Renal cortical epithelial cell (primary cell): ENCODE results near the gene MCC. TPM values are rescaled to one million over a fixed set of nuclear protein-coding genes. Genes with fewer than 3 reads are reported as not detected.
A peak's percentile ranks its signal among the peaks of the same experiment; 100 is the strongest.
"Not testable (repeated sequence)": the region's sequence is repeated elsewhere in the genome, so short reads cannot be mapped to it uniquely, and the experiment has no call there.

Experiments used
- DNase-seq: peaks from one replicate; pipeline ENCODE4 v3.0.0-alpha.2; 2011; ENCODE audit warnings: low read depth
- total RNA-seq: library from RNA; depleted of rRNA; stranded (reverse); fragments of >200 nt; gene quantifications from 2 replicates; pipeline ENCODE4 v1.2.3, GENCODE V29; 2014

MCC gene
- total RNA-seq, 1 donor from 2014 or later: 42.9 TPM

DNA sequence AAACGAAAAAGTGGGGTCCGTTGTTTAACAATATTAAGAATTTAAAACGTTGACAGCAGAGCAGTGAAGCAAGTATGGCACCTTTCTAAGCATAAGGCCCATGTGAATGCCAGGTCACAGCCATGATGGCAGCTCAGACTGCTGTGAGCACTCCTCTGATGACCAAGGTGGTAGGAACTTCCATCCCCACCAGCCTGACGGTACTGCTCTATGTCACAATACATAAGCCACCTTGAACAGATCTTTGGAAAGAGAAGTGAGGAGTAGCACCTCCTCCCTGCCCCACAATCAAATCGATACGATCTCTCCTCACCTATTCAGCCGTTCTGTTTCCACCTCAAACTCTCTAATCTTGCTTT, 405.7 kb downstream of the MCC start:
- no peak for DNase-seq

GRCh38 chr5:113081881-113082546, 406.2 kb downstream of the MCC start:
- peak; percentile 99 for DNase-seq

DNA sequence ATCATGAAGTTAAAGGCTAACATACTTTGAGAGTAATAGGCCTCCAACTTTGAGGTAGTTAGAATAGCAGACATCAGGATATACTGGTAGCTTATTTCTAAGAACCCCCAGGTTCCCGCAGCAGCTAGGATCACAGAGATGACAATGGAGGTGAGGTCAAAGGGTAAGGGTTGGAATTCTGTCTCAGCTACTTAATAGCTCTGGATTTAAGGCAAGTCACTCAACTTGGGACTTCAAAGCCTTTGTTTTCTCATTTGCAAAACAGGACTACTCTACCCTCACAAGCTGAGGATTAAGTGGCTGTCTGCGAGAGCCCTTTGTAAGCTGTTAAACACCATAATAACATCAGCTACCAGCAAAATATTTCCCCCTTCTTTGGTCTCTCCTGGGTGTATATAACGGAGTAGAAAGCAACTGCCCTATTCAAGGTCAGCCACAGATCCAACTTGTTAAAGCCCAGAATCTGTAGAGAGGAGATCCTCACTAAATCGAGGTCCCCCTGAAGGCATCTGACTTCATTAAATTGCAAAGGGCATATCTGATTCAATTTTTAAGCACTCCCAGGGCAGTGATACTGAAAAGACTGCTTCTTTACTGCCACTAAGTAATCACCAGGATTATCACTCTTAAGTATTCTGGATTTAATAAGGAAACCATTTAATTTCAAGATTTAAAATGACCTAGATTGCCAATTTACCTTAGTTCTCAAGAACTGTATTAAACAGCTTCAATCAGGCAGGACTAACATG, 407.0 kb downstream of the MCC start:
- DNase-seq: peak; percentile 22

DNA sequence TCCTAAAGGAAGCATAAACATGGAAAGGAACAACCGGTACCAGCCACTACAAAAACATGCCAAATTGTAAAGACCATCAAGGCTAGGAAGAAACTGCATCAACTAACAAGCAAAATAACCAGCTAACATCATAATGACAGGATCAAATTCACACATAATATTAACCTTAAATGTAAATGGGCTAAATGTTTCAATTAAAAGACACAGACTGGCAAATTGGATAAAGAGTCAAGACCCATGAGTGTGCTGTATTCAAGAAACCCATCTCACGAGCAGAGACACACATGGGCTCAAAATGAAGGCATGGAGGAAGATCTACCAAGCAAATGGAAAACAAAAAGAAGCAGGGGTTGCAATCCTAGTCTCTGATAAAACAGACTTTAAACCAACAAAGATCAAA, 411.6 kb downstream of the MCC start:
- not testable (repeated sequence) for DNase-seq

DNA sequence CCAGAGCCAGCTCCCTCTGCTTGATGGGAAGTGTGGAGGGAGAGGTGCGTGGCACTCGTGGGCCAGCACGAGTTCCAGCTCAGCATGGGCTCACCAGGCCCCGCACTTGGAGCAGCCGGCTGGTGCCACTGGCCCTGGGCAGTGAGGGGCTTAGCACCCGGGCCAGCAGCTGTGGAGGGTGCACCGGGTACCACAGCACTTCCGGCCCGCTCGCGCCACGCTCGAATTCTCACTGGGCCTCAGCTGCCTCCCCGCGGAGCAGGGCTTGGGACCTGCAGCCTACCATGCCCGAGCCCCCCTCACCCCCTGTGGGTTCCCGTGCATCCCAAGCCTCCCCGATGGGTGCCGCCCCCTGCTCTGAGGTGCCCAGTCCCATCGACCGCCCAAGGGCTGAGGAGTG, 413.2 kb downstream of the MCC start:
- DNase-seq: no peak

- not testable (repeated sequence) for DNase-seq
Observed at GRCh38 chr5:113073629-113074034, 414.6 kb downstream of the MCC start.

DNA sequence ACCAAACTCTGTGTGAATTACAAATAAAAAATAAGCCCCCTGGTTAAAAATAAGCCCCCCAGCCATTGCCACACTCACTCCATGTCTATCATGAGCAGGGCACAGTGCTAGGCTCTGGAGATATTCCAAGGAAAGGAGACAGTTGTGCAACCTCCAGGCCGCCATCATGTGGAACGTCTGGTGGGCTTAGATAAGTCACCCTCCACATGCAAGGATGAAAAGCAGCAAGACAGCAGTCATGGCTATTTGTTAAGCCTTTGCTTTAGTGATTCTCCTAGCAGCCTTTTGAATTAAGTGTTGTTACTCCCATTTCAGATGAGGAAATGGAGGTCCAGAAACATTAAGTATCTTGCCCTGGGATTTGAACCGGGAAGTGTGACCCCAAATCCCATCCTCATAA, 416.9 kb downstream of the MCC start:
- no peak for DNase-seq

- DNase-seq: no peak
Observed at GRCh38 chr5:113070901-113071300, 417.4 kb downstream of the MCC start.

- DNase-seq: peak; percentile 80
Observed at GRCh38 chr5:113068559-113068958, 419.7 kb downstream of the MCC start.

- DNase-seq: no peak
Observed at GRCh38 chr5:113067635-113068344, 420.5 kb downstream of the MCC start.

- DNase-seq: no peak
Observed at GRCh38 chr5:113065626-113066025, 422.6 kb downstream of the MCC start.

GRCh38 chr5:113064806-113065205, 423.4 kb downstream of the MCC start:
- no peak for DNase-seq

DNA sequence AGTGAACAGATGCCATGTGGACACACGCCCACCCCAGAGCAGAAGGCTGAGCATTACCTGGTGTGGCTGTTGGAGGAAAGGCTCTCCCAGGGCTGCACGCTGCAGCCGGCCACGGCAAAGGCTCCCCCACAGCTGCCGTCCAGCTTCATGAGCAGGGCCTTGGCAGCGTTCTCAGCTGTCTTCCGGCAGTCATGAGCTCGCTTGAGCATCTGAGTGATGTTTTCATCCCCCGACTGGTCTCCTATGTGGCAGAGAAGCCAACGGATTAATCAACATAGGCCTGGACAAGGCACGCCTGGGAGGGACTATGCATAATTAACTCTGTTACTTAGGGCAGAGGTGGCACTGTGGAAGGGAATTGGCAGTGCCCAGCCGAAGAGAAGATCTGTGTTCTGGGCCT, 424.3 kb downstream of the MCC start:
- DNase-seq: no peak

DNA sequence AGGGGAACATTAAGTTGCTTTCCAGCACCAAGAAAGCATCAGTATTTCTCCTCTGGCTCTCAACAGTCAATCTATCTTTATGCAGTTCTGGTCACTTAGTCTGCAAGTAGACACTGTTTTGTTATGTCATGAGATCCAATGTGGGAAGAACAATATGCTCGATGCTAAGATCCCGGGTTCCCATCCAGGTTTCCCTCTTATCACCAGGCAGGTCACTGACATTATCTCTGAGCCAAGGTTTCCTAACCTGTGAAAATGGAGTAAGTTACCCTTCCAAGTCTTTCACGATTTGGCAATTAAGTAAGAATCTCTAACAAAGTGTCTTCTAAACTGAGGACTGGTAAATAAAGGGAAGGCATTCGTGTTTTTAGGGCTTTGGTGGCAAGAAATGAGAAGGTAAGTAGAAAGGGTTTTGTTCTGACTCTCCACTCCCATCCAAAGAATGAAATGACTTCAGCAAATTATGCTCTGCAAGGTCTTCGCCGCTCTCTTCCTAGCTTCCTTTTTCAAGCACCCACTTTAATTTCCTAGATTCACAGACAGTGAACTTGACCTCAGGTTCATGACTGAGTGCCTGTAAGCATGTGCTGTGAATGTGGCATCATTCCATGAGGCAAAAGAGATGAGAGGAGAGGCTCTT, 425.3 kb downstream of the MCC start:
- no peak for DNase-seq

DNA sequence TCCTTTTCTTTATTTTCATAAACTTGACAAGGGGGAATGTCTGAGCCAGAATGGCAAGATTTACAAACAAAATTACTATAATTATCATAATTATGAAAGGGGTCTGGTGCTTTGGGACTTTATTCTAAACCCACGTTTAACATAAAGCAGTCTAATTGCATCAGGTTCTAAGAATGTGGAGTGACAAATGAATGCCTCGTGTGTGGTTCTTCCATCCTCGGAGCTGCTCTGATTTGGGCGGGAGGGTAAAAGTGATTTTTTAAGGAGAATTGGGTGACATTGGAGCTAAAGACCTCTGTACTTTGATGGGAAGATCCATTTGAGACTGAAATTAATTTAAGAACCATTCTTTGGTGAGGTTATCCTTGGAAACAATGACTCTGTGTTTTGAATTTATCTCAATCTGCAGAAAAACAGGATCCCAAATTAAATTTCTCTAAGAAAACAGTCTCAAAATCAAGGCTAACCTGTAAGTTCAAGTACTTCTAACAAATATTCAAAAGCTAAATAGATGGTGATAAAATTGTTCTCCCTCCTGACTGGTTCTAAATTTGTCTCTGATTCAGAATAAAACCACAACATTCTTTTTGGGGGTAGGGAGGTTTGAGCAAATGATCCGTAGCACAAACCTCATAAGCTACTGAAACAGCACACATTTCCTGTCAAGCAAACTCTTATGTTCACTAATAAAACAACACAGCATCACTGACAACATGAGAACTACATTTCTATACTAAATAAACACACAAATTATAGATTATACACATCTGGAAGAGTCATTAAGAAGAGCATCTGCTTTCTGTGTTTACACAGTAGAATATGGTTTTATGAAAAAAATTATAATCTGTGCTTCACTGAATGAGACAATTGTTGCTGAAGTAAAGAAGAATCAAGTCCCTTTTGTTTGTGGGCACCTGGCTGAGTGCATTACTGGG, 426.1 kb downstream of the MCC start:
- DNase-seq: peak; percentile 91

- no peak for DNase-seq
Observed at GRCh38 chr5:113060408-113061025, 427.7 kb downstream of the MCC start.

DNA sequence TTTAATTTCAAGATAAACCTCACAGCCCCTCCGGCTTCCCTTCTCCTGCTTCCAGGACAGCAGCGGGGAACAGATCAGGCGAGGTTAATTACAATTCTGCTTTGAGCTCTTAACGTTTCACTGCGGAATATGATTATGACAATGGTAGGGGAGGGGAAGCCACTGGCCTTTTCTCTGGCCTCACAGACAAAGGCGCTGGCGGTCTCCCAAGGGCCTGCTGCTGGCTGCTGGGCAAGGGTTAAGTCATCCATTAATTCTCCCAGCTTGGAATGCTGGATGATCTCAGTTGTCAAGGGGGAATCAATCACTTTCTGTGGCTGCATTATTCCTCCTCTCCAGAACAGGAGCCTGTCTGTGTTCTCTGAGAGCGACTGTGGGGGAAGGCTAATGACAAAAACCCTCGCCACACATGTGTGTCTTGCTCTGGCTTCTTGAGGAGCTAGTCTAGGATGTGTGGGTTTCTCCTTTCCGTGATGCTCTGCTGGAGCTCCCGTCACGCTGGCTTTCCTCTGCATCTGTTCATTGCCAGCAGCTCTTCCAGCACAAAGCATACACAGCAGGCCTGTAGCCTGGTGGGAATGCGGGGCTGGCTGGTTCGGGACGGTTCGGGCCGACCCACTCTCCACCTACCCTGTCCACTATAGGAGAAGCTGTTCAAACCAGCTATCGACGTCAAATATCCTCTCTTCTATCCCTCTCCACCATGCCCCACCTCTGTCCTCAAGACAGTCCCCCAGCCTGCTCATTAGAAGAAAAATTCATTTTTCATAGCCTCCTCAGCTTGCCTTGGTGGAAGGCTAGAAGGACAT, 428.8 kb downstream of the MCC start:
- peak; percentile 85 for DNase-seq

GRCh38 chr5:113058706-113059226, 429.5 kb downstream of the MCC start:
- no peak for DNase-seq

DNA sequence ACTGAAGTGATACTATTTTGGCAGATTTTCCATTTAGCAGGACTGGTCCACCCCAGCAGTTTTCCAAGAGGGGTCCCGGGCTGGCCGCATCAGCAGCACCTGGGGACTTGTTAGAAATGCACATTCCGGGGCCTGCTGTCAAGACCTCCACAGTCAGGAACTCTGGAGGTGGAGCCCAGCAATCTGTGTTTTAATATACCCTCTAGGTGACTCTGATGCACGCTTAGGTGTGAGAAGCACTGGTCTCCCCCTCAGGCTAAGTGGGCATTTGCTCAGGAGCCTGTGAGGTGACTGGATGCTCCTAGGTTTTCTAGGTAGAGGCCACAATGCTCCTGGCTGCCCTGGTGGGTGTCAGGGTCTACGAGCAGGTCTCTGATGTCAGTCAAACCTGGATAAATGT, 430.0 kb downstream of the MCC start:
- DNase-seq: no peak

DNA sequence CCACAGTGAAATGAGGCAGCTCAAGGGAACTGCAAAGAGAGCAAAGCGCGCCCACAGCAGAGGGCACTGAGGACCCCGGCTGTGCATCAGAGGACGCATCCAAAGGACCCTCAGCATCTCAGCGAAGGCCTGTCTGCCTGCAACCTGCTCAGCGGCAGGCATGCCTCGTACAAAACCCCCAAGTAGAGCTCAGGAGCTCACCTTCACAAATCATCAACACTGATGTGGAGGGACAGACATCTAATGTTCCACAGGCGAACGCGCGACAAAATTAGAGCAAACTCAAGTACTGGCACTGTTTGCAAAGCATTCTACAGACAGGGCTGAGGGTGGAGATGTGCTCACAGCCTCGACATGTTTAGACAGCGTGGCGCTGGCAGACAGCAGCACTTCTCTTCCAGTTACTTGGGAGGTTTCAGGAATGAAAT, 430.7 kb downstream of the MCC start:
- no peak for DNase-seq
